Measurements from ENCODE around the gene NECAB3.

The NECAB3 gene

GRCh38 chr20:33681288-33681687 is 7.1 kb upstream of the NECAB3 start:
- no peak overlapping the region for H3K4me3 ChIP-seq (ENCODE audit: low read depth, low read length)
- no peak for TF ChIP-seq CTCF (IDR thresholded peaks at IDR 0.05; ENCODE audit: borderline replicate concordance, insufficient read depth, low read depth, low read length)

- TF ChIP-seq CTCF (IDR thresholded peaks at IDR 0.05; ENCODE audit: borderline replicate concordance, insufficient read depth, low read depth, low read length) = no peak
- H3K4me3 ChIP-seq (ENCODE audit: low read depth, low read length) = no peak overlapping the region
Measured at GRCh38 chr20:33680686-33681085, 6.5 kb upstream of the NECAB3 start.

- 0 out of 2 replicates have a peak, but pooled peaks have one; percentile 6 for TF ChIP-seq CTCF (IDR thresholded peaks at IDR 0.05; ENCODE audit: borderline replicate concordance, insufficient read depth, low read depth, low read length)
- no peak overlapping the region for H3K4me3 ChIP-seq (ENCODE audit: low read depth, low read length)
Measured at GRCh38 chr20:33679758-33680485, 5.7 kb upstream of the NECAB3 start.

- TF ChIP-seq CTCF (IDR thresholded peaks at IDR 0.05; ENCODE audit: borderline replicate concordance, insufficient read depth, low read depth, low read length) = no peak
- no peak overlapping the region for H3K4me3 ChIP-seq (ENCODE audit: low read depth, low read length)
Measured at GRCh38 chr20:33677991-33678702, 3.9 kb upstream of the NECAB3 start.

GRCh38 chr20:33676652-33677645 is 2.7 kb upstream of the NECAB3 start:
- H3K4me3 ChIP-seq (ENCODE audit: low read depth, low read length) = no peak overlapping the region
- no peak for TF ChIP-seq CTCF (IDR thresholded peaks at IDR 0.05; ENCODE audit: borderline replicate concordance, insufficient read depth, low read depth, low read length)

GRCh38 chr20:33676121-33676520 is 1.9 kb upstream of the NECAB3 start:
- TF ChIP-seq CTCF (IDR thresholded peaks at IDR 0.05; ENCODE audit: borderline replicate concordance, insufficient read depth, low read depth, low read length) = no peak
- no peak overlapping the region for H3K4me3 ChIP-seq (ENCODE audit: low read depth, low read length)

Data from GM12875 (cell line).